ENCODE results near the gene NTRK2. TPM values are rescaled to one million over a fixed set of nuclear protein-coding genes. Genes with fewer than 3 reads are reported as not detected.

The NTRK2 gene
- total and polyA plus RNA-seq, 12 donors: 0.43 to 5.6 (median 2.1) TPM

- TF ChIP-seq POLR2A (IDR thresholded peaks at IDR 0.05) (no peak), CTCF (IDR thresholded peaks at IDR 0.05) (peak in 3 of 6 experiments; percentile 13 to 34 (median 28))
- intact Hi-C loops (cut with DNase I): no loop called here
- Histone ChIP-seq H3K27ac (no peak overlapping the region), H3K4me3 (peak overlapping the region in 1 of 4 donors; percentile 46), H3K36me3 (replicated peaks in 1 of 2) (no peaks in the 10 kb centered on the region), H3K9me3 (replicated peaks in 1 of 3) (no peaks in the 10 kb centered on the region), H3K4me1 (replicated peaks in 1 of 2) (peaks cover 0 to 31% of the 10 kb centered on the region in 2 donors), H3K27me3 (peaks cover 25% of the 10 kb centered on the region)
- DNase-seq: no peak
- WGBS, 4 donors: 4 to 6% (median 5%) methylated on average over 27 of the region's 27 CpGs
Observed at GRCh38 chr9:84667571-84668195, 1.8 kb upstream of the NTRK2 start.

GRCh38 chr9:84668196-84669012 lies 1.1 kb upstream of the NTRK2 start:
- no peaks in the 10 kb centered on the region for H3K9me3 ChIP-seq (replicated peaks in 1 of 3)
- no peaks in the 10 kb centered on the region for H3K36me3 ChIP-seq (replicated peaks in 1 of 2)
- H3K4me1 ChIP-seq (replicated peaks in 1 of 2): peaks cover 0 to 31% of the 10 kb centered on the region in 2 donors
- TF ChIP-seq POLR2A (IDR thresholded peaks at IDR 0.05): no peak
- peak in 3 of 6 experiments; percentile 31 to 53 (median 51) for TF ChIP-seq CTCF (IDR thresholded peaks at IDR 0.05)
- H3K27me3 ChIP-seq: peaks cover 25% of the 10 kb centered on the region
- peak; percentile 29 to 79 (median 43) for DNase-seq
- intact Hi-C loops (cut with DNase I): no loop called here
- H3K27ac ChIP-seq: peak overlapping the region in 1 of 5 donors; percentile 26
- H3K4me3 ChIP-seq: peak overlapping the region in 1 of 4 donors; percentile 46
- 1% methylated on average over 21 to 76 of the region's 76 CpGs for WGBS, 4 donors

GRCh38 chr9:84669013-84669287 lies 579 bp upstream of the NTRK2 start:
- no peaks in the 10 kb centered on the region for H3K9me3 ChIP-seq (replicated peaks in 1 of 3)
- no peak for DNase-seq
- intact Hi-C loops (cut with DNase I): no loop called here
- H3K4me1 ChIP-seq (replicated peaks in 1 of 2): peaks cover 0 to 31% of the 10 kb centered on the region in 2 donors
- H3K27ac ChIP-seq: peak overlapping the region in 1 of 5 donors; percentile 26
- no peaks in the 10 kb centered on the region for H3K36me3 ChIP-seq (replicated peaks in 1 of 2)
- no peak for TF ChIP-seq POLR2A (IDR thresholded peaks at IDR 0.05)
- TF ChIP-seq CTCF (IDR thresholded peaks at IDR 0.05): no peak
- WGBS, 4 donors: 1 to 3% (median 2%) methylated on average over 7 of the region's 7 CpGs
- peaks cover 25% of the 10 kb centered on the region for H3K27me3 ChIP-seq
- peak overlapping the region in 2 of 4 donors; percentile 1 to 46 for H3K4me3 ChIP-seq

GRCh38 chr9:84670138-84671041 lies 861 bp downstream of the NTRK2 start:
- WGBS, 4 donors: 6 to 22% (median 8%) methylated on average over 9 to 67 of the region's 67 CpGs
- no peaks in the 10 kb centered on the region for H3K36me3 ChIP-seq (replicated peaks in 1 of 2)
- H3K4me1 ChIP-seq (replicated peaks in 1 of 2): peaks cover 0 to 31% of the 10 kb centered on the region in 2 donors
- no peak for DNase-seq
- TF ChIP-seq CTCF (IDR thresholded peaks at IDR 0.05) (no peak), POLR2A (IDR thresholded peaks at IDR 0.05) (no peak)
- peak overlapping the region in 1 of 4 donors; percentile 46 for H3K4me3 ChIP-seq
- no peaks in the 10 kb centered on the region for H3K9me3 ChIP-seq (replicated peaks in 1 of 3)
- intact Hi-C loops (cut with DNase I): no loop called here
- peaks cover 25% of the 10 kb centered on the region for H3K27me3 ChIP-seq
- H3K27ac ChIP-seq: peak overlapping the region in 1 of 5 donors; percentile 26
